NCI-H2196 treated with DMSO at 0.1 percent for 48 hours (cell line): ENCODE results near the gene COL15A1.
"Not testable (repeated sequence)": the region's sequence is repeated elsewhere in the genome, so short reads cannot be mapped to it uniquely, and the experiment has no call there.

ENCODE experiments used
- DNase-seq: peaks from one replicate; lab custom pipeline; 2025; ENCODE audit not compliant: unreplicated experiment; lab: John Stamatoyannopoulos, UW

COL15A1 gene

DNA sequence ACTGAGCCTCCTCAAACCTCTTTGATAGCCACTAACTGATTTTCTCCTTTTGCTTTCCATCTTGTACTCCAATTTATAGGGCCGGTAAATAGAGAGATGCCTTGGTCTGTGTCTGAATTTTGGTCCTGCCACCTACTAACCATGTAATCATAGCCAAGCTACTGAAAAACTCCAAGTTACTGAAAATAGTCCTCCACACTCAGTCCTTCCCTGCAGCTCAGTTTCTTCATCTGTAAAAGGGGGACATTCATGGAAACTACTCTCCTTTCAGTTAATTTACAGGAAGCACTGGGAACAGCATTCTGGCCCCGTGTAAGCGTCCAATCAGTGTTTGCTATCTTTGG is 131.2 kb downstream of the COL15A1 start:
- DNase-seq, result no peak

DNA sequence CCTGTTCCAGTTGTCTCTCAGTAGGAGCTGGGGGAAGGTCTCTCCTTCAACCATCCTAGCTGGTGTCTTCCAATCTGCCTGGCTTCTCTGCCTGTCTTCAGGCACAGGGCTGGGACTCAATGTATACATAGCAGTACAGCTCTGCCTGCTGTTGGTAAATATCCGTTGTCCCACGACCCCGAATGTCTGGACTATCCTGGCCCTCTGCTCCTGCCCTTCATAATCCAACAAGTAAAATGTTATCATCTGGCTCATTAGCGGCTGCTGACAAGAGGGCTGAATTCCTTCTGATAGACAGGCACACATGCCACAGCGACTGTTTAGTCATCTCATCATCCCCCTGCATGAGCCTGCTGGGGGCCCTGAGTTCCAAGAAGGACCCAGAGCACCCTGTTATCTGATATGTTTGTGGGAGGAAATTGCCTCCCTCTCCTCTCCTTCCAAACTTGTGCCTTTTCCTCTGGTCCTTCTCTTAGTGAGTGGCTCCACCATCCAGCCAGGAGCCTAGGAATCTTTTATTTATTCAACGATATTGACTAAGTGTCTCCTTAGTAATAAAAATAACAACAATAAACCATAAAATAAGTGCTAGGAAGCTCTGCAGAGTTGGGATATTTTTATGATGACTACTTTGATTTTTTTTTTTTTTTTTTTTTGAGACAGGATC is 131.7 kb downstream of the COL15A1 start:
- no peak for DNase-seq

- no peak for DNase-seq
Observed at GRCh38 chr9:99076030-99076429, 132.3 kb downstream of the COL15A1 start.

- no peak for DNase-seq
Observed at GRCh38 chr9:99076483-99077171, 132.9 kb downstream of the COL15A1 start.

GRCh38 chr9:99078717-99079116 is 135.0 kb downstream of the COL15A1 start:
- no peak for DNase-seq

DNA sequence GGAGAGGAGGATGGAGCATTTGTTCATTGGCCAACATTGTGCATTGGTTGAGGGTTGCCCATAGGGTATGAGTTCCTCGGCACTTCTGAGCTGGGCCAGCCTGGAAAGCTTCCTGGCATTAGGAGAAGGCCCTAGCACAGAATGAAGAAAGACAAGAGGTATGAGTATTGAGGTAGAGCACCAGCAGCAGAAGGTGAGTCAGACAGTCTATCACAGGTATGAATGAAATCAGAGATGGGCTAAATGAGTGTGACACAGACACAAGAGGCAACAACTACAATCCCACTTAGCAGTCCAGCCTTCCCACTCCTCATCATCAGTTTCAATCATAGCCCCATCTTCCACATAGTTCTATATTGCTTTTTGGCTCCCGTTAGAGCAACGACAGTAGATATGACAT is 135.8 kb downstream of the COL15A1 start:
- no peak for DNase-seq

GRCh38 chr9:99083051-99083450 is 139.3 kb downstream of the COL15A1 start:
- DNase-seq, result no peak

- no peak for DNase-seq
Observed at GRCh38 chr9:99085949-99086948, 142.5 kb downstream of the COL15A1 start.

- DNase-seq, result no peak
Observed at GRCh38 chr9:99087462-99087861, 143.8 kb downstream of the COL15A1 start.

DNA sequence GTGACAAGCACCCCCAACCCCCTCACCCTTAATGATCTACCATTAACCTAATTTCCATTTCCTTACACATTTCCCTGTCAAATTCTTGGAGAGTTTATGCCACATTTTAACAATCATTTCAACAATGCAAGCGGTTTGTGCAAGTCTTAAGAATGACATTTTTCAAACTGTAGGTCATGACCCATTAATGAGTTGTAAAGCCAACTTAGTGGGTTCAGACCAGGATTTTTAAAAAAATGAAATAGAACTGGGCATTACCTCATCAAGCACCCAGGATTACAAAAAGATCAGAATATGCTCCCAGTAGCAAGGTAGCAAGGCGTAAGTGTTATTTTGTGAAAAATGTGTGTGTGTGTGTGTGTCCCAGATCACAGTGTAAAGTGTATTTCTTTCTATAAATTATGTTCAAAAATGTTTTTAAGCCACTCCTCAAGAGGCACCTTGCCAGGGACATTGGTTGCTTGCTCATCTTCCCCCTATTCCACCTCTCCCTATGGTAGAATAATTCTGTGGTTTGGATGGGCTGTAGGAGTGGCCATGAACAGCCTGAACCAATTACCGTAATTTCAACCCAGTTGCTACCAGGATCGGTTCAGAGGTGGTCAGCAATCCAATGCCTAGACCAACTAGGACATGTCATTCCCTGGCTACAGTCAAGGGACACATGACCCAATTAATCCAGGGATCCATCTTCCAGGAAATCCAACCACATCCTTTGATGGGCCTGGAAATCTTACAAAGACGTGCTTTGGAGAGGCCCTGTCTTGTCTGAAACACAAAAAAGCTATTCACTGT is 146.8 kb downstream of the COL15A1 start:
- no peak for DNase-seq

GRCh38 chr9:99092643-99093491 is 149.2 kb downstream of the COL15A1 start:
- no peak for DNase-seq

DNA sequence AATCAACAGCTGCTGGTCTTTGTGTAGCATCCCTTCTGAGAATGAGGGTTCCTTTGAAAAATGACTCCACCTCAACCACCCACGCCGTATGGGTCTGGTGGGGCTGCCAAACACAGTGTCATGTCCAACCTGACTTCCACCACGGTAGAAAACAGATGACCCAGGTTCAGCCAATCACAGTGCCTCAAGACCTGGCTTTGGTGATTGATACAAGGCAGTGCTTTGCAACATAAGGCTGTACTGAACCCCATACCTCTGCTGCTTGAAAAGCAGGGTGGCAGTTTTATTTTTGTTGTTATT is 149.7 kb downstream of the COL15A1 start:
- DNase-seq, result no peak

GRCh38 chr9:99095565-99095964 is 151.9 kb downstream of the COL15A1 start:
- DNase-seq, result no peak

- no peak for DNase-seq
Observed at GRCh38 chr9:99096409-99096808, 152.7 kb downstream of the COL15A1 start.

DNA sequence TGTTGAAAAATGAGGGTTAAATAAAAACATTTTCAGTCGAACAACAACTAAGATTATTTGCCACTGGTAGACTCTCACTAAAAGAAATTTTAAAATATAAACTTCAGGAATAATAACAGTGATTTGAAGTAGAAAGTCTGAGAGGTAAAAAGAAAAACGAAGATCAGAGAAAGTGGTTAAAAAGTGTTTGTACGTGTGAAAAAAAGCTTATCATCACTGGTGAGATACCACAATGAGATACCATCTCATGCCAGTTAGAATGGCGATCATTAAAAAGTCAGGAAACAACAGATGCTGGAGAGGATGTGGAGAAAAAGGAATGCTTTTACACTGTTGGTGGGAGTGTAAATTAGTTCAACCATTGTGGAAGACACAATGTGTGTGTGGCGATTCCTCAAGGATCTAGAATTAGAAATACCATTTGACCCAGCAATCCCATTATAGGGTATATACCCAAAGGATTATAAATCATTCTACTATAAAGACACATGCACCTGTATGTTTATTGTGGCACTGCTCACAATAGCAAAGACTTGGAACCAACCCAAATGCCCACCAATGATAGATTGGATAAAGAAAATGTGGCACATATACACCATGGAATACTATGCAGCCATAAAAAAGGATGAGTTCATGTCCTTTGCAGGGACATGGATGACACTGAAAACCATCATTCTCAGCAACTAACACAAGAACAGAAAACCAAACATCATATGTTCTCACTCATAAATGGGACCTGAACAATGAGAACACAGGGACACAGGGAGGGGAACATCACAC is 156.3 kb downstream of the COL15A1 start:
- DNase-seq, result not testable (repeated sequence)

DNA sequence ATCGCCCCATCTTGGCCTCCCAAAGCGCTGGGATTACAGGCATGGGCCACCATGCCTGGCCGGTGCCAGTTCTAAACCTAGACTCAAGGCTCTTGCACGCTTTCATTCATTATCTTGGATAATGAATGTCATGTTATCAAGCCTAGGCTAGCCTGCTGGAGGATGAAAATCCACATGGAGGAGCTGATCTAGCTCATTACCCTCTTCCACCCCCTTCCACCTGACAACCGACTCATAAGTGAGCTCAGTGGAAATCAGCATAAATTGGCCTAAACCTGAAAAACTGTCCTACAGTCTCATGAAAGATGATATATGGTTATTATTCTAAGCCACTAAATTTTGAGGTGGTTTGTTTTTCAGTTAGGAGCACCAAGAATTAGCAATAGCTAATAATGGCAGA is 157.6 kb downstream of the COL15A1 start:
- no peak for DNase-seq

DNA sequence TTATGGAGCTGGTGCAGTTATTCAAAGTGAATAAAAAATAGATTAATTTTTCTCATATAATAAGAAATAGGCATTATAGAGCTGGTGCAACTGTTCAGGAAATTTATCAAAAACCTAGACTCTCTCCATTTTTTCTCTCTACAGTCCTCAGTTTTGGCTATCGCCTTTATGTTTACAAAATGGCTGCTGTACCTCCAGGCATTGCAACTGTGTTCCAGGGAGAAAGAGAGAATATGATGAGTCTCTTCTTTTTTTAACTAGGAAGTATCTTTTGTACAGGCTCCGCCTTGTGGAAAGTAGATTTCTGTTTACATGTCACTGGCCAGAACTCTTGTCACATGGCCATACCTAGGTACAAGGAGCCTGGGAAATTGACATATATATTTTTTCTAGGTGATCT is 158.1 kb downstream of the COL15A1 start:
- no peak for DNase-seq

- DNase-seq, result no peak
Observed at GRCh38 chr9:99103054-99103895, 159.6 kb downstream of the COL15A1 start.
